ENCODE results near the gene DTD2. TPM values are rescaled to one million over a fixed set of nuclear protein-coding genes. Genes with fewer than 3 reads are reported as not detected.

DTD2 gene
- 55.8 TPM for total RNA-seq

DNA sequence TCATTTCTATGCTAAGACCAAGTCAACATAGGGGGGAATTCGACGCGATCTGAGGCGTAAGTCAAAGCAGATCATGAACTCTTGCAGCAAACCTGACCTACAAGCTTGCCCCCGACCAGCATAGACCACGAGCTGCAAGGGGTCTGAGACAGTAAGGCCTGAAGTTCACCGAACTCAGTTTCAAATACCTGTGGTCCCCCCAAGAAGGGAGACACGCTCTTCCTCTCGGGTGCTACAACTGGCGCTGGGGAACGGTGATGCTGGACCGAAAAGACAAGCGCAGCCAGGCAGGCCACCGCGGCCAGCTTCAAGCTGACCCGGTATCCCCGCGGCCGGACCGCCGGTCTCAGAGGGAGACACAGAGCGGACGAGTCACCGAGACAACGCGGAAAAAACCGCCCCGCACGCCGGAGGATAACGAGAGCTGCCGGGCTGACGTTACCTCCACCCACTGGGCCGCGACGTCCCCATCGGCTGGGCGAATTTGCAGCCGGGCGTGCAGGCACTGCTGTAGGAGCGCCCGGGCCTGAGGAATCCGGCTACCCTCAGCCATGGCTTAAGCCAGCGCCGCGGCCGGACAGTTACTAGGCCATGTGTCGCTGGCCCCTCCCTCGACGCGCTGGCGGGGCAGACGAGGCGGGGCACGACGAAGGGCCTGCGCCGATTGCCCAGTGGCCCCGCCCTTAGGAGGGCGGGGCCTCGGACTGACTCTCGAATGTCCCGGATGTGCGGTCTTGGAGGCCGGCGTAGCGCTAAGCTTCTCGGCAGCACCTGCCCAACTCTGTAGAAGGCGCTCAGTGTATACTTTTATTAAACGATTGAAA lies at the start of gene DTD2:
Gene DTD2, minus strand, starts transcription at position 666 of the 824 bp plus-strand sequence. Its CDS starts 113 bp downstream, at position 553.

GRCh38 chr14:31487886-31488285 lies 30.6 kb upstream of the DTD2 start, which contains the start of gene GPR33:
Gene GPR33, minus strand, starts transcription at chr14:31488039. Its CDS starts 4,074 bp downstream, at chr14:31483965.

DNA sequence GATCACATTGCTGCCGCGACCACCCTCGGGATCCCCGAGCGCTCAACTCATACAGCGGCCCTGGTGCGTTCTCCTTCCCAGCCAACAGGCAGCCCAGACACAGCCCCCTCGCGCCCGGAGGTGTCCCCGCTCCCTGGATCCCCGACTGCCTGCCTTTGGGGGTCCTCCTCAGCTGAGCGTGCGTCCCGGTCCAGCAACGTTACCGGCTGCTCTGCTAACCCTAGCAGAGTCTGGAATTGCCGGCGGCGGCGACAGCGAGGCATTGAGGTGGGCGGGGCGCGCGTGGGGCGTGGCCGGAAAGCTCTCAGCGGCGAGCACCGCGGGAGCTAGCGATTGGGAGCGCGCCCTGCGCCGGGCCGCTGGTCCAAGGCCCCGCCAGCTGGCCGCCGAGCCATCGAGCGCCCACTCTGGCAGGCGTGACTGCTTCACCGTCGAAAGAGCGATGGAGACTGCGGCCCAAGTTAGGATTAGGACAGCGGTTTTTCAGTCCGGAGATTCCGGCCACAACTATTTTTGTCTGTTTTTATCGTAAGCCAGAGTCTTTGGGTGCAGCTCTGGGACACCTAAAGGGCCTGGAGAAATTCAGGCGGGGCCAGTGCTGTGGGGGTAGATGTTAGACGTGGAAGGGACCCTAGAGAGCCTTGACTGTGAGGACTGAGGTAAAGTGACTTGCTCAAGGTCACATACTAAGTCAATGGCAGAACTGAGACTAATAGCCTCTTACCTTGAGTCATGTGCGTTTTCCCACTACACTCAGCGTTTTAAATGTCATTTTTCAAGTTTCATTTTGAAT lies 36.8 kb downstream of the DTD2 start, which contains the start of gene HEATR5A:
Gene HEATR5A, minus strand, starts transcription at position 232 of the 793 bp plus-strand sequence. CDS start 17,575 bp downstream, outside the sequence.

Other genes with a start within 250 kb of the DTD2 start
- 350 TPM for gene HECTD1, start 249.7 kb downstream of the DTD2 start, total RNA-seq
- 48.9 TPM for gene HEATR5A, start 37.0 kb downstream of the DTD2 start, total RNA-seq
- not detected for gene GPR33, start 30.5 kb upstream of the DTD2 start, total RNA-seq
- gene NUBPL, start 103.9 kb upstream of the DTD2 start, total RNA-seq: 17.8 TPM